Fibroblast of pulmonary artery (primary cell): ENCODE data around the gene DDX60.
"Not testable (repeated sequence)": the region's sequence is repeated elsewhere in the genome, so short reads cannot be mapped to it uniquely, and the experiment has no call there.

Experiments
- DNase-seq: peaks from one replicate; pipeline ENCODE4 v3.0.0-alpha.2; 2010; ENCODE audit warnings: low read depth
- H3K4me3 ChIP-seq: replicated peaks from 2 replicates; pipeline ENCODE4 v1.5.1; 2011; ENCODE audit warnings: low read depth, mild to moderate bottlenecking, control low read depth, low read length, moderate library complexity
- CTCF ChIP-seq: IDR thresholded peaks from 2 replicates; pipeline ENCODE4 v1.5.1; 2011; ENCODE audit warnings: mild to moderate bottlenecking, control low read depth, low read length, inconsistent platforms; ENCODE audit errors: missing control alignments

Gene DDX60

GRCh38 chr4:168218645-168219044 is 99.9 kb downstream of the DDX60 start:
- TF ChIP-seq CTCF, result no peak
- peak; percentile 75 for DNase-seq
- H3K4me3 ChIP-seq, result no peak overlapping the region

- DNase-seq, H3K4me3 ChIP-seq: not testable (repeated sequence)
These were observed 105.0 kb downstream of the DDX60 start for GRCh38 chr4:168213511-168213910.

- H3K4me3 ChIP-seq, result no peak overlapping the region
- no peak for DNase-seq
- TF ChIP-seq CTCF, result no peak
These were observed 105.9 kb downstream of the DDX60 start for GRCh38 chr4:168212656-168213055.

DNA sequence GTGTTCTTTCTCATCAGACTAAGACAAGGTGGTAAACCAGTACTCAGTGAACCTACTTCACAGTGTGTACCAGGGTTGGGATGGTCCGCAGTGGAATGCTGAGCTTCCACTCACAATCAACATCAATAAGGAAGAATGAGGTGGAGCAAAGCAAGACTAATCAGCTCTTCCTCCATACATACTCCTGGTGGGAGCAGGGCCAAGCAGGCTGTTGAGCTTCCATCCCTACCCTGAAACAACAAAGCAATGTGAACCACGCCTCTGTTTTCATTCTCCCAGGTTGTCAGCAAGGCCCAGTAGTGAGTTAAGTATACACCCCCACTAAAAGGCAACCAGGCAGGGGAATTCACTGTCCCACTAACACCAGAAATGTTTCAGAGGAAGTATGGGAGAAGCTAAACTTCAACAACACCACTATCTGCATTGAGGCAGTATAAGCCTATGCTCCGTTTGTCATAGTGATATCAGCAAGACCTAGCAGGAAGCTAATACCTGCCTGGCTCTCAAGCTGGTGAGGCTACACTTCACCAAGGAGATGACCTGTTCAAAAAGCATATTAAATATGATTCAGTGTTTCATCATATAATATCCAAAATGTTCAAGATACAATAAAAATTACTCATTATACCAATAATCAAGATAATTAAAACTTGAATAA is 109.5 kb downstream of the DDX60 start:
- no peak for TF ChIP-seq CTCF
- no peak overlapping the region for H3K4me3 ChIP-seq
- no peak for DNase-seq

DNA sequence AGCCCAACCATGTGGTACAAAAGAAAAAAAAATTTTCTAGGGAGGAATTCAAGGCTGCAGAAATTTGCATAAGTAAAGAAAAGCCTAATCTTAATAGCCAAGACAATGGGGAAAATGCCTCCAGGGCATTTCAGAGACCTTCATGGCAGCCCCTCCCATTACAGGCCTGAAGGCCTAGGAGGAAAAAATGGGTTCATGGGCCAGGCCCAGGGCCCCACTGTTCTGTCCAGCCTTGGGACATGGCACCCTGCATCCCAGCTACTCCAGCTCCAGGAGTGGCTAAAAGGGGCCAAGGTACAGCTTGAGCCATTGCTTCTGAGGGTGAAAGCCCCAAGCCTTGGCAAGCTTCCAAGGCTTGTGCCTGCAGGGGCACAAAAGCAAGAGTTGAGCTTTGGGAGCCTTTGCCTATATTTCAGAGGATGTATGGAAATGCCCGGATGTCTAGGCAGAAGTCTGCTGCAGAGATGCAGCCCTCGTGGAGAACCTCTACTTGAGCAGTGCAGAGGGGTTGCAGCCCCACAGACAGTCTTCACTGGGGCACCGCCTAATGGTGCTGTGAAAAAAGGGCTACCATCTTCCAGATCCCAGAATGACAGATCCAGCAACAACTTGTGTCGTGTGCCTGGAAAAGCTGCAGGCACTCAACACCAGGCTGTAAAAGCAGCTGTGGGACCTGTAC is 115.2 kb downstream of the DDX60 start:
- no peak for TF ChIP-seq CTCF
- H3K4me3 ChIP-seq, result no peak overlapping the region
- DNase-seq, result no peak

- DNase-seq, result no peak
- TF ChIP-seq CTCF, result no peak
- no peak overlapping the region for H3K4me3 ChIP-seq
These were observed 117.9 kb downstream of the DDX60 start for GRCh38 chr4:168200685-168201084.

DNA sequence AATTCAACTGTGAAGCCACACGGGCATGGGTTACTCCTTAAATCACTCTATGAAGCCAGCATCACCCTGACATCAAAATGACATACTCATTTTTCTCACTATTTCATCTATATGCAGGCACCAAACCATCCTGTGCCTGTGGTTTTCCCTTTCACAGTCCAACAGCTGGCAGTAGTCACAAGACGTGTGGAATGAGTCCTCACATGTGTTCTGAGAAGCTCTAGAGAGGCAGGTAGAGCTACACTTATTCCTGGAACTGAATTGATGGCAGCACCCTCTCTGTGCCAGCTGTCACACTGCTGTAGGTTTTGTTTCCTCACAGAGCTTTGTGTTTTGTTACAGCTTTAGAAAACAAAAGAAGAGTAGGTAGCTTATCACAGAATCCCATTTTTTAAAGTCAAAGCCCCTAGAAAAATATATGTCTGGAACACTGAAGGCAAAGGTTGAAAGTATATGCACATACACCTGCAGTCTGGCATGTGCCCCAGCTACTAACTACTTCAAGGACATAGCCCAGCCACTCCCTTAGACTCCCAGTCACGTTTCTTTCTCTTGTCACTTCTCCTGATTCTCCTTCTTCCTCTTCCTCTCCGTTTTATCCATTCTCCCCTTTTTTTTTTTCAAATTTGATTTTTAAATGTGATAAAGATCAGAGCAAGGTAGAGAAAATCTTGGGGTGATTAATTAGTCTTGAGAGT is 119.1 kb downstream of the DDX60 start:
- TF ChIP-seq CTCF, result no peak
- H3K4me3 ChIP-seq, result no peak overlapping the region

More for the DNA sequence above, 119.1 kb downstream of the DDX60 start:
- no peak for DNase-seq
